ENCODE data around the gene EIF2B2.

EIF2B2 gene

GRCh38 chr14:75002392-75003249 lies at the start of gene EIF2B2:
TSS of gene EIF2B2 (plus strand) at chr14:75002921. CDS start at chr14:75002991, 70 bp downstream.
- peak; percentile 99 for DNase-seq

GRCh38 chr14:74953686-74954085 lies 49.0 kb upstream of the EIF2B2 start:
- no peak for DNase-seq

GRCh38 chr14:74954232-74954946 lies 48.3 kb upstream of the EIF2B2 start:
- DNase-seq: peak; percentile 77

- DNase-seq: no peak
These were observed 47.8 kb upstream of the EIF2B2 start for GRCh38 chr14:74954947-74955228.

DNA sequence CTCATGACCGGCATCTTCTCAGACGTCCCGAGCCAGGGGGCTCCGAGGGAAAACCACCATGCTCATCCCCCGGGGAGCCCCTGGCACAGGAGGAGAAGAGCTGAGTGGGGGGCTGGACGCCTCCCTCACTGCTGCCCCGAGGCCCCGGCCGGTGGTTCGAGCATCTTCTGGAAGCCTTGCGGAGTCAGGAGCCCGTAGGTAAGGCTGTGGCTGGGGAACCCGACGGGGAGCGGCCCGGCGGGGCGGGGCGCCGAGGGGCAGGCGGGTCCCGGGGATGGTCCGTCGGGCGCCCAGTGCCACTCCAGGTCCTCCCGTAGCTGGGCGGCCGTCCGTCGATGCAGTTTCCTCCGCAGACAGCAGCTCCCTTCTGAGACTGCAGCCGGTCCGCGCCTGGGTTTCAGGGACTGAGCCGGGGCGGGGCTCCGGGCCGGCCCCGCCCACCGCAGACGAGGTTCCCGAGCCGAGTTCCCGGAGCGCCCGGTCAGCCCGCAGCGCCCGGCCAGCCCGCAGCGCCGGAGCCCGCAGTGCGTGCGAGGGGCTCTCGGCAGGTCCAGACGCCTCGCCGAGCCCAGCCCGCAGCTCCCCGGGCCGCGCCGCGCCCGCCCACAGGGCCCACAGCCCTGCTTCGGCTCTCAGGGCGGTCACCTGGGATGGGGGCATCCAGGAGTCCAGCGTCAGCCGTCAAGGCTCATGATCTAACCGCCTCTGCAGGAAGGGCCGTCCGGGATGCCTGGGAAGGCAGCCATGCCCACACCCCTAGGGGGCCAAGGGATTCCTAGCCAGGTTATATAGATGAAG lies 47.3 kb upstream of the EIF2B2 start, which contains the start of gene PGF:
Gene PGF (minus strand): TSS at position 369 of the 798 bp plus-strand sequence. CDS start 355 bp downstream, at position 14.
- no peak for DNase-seq

- DNase-seq: no peak
These were observed 46.8 kb upstream of the EIF2B2 start for GRCh38 chr14:74956027-74956279.

- DNase-seq: no peak
These were observed 46.2 kb upstream of the EIF2B2 start for GRCh38 chr14:74956280-74957072.

DNA sequence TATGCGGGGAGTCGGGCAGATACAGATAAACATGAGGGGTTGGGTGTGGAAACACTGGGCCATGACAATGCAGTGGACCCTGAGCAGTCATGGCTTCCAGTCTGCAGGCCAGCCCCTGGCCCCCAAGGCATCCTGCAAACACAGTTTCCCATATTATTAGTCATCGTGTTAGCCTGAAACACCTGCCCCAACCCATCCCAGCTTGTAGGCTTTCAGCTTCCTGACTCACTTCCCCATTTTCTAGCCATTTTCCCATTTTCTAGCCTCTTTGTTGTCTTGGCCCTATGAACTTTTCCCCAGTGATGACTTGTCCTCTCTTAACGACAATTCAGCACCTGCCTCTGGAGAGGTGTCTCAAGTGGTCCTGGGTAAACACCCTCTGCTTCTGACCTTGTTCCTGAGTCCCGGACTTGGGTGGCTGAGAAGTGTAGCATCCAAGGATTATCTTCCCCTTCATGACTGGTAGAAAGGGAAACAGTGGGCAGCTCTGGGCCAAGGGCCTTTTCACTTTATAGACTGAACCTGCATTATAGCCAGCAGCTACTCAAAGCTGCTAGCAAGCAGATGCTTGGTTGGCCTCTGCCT lies 43.0 kb upstream of the EIF2B2 start:
- DNase-seq: no peak

DNA sequence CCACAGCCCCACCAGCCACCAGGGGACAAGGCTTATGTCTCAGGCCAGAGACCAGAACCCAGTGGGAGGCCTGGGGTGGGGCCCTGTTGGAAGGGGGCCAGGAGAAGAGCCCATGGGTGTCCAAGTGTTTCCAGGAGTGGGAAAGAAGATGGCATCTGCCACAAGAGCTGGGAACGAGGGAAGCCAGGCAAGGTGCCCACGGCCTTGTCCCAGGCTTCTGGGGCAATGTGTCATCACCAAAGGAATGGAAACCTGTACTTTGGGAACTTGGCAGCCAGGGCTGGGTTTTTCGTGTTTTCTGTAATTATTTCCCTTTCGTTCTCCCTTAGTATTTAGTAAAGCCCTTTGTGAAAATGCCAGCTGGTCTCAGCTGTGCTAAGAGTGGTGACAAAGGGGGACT lies 42.0 kb upstream of the EIF2B2 start:
- DNase-seq: no peak

GRCh38 chr14:74961238-74961911 lies 41.3 kb upstream of the EIF2B2 start:
- no peak for DNase-seq

DNA sequence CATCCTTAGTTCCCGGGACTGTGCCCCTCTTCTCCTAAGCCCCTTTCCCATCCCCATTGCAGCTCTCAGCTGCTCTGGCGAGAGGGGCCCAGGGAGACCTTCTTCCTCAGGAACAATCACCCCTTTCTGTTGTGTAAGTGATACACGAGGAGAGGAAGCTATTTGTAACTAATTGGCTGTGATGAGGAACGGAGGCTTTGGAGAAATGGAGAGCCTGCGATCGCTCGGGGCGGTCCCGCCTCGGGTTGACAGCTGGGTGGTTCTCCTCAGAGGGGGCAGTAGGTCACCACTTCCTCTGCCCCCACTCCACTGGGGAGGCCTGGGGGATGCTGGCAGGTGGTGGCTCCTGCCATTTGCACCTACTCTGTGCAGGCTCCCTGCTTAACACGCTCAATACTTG lies 40.7 kb upstream of the EIF2B2 start:
- DNase-seq: no peak

GRCh38 chr14:74962493-74962892 lies 40.2 kb upstream of the EIF2B2 start:
- DNase-seq: no peak

- no peak for DNase-seq
These were observed 39.5 kb upstream of the EIF2B2 start for GRCh38 chr14:74963178-74963704.

GRCh38 chr14:74963705-74964271 lies 38.9 kb upstream of the EIF2B2 start:
- DNase-seq: no peak

- no peak for DNase-seq
These were observed 37.8 kb upstream of the EIF2B2 start for GRCh38 chr14:74964787-74965485.

- no peak for DNase-seq
These were observed 37.1 kb upstream of the EIF2B2 start for GRCh38 chr14:74965486-74966153.

DNA sequence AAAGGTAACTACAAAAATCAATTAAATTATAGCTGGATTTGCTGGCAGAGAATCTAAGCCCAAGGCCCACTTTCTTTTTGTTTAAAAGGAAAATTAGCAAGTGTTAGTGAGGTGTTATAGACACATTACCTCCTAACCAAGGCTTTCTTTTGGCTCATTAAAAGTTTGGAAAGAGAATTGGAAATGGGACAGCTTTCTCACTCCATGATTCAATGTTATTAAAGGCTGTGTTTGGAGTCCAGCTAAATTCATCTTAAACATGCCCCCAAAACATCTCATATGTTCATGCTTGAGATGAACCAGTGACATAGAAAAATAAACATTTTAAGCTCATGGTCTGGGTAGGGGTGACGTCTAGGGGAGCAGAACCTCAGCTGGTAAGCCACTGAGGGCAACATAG lies 33.9 kb upstream of the EIF2B2 start:
- DNase-seq: no peak

- no peak for DNase-seq
These were observed 29.6 kb upstream of the EIF2B2 start for GRCh38 chr14:74973003-74973653.

DNA sequence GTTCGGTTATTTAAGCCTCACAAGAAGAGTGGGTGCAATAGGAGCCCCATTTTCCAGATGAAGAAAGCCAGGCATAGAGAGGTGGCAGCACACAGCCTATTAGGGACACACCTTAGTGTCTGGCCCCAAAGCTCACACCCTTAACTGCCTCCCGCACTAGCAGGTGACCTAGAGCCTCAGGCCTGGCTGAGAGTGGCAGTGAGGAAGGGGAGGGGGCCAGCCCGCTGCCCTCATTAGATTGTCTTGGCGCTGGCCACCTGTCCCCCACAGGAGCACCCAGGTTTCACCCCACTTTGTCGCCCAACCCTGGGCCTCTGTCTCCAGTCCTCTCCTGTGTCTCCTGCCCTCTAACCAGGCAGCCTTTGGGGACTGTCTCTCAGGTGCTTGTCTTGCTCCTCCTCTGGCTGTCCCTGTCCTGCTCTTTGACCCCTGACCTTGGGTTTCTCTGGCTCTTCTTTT lies 28.8 kb upstream of the EIF2B2 start:
- no peak for DNase-seq
